C4-2B (cell line): ENCODE results near the gene OGA.

Source experiments
- CTCF ChIP-seq: fragments of 450-650 bp; conservative IDR thresholded peaks from 2 replicates; pipeline ENCODE4 v1.5.1; 2017; ENCODE audit warnings: mild to moderate bottlenecking
- ZFX ChIP-seq: fragments of 450-650 bp; IDR thresholded peaks from 2 replicates; pipeline ENCODE4 v1.6.1; 2017

GRCh38 chr10:101816376-101816775 lies 1.9 kb downstream of the OGA start:
- TF ChIP-seq CTCF (no peak), ZFX (no peak)
